Endothelial cell of umbilical vein (primary cell): Measurements from ENCODE around the gene RIMBP2. TPM values are rescaled to one million over a fixed set of nuclear protein-coding genes. Genes with fewer than 3 reads are reported as not detected.

Experiments
- BruUV-seq: library from RNA; stranded (reverse); fragments of 400-500 nt; replicated peaks from 2 replicates; lab custom pipeline; 2021; lab: Mats Ljungman, UMichigan
- CTCF ChIA-PET: fragments of 300-600, 350-600 bp; sonication (Branson Sonifier 250); formaldehyde crosslinking; loops from one replicate; lab custom pipeline; 2021; ENCODE audit warnings: antibody characterized with exemption, inconsistent platforms; lab: Charles Lee
- POLR2A ChIA-PET: fragments of 300-600, 350-600 bp; sonication (Branson Sonifier 250); formaldehyde crosslinking; loops from one replicate; lab custom pipeline; 2021; ENCODE audit warnings: antibody characterized with exemption, inconsistent platforms; lab: Charles Lee
- DNase-seq: peaks from one replicate; pipeline ENCODE4 v3.0.0-alpha.2; 2011; ENCODE audit warnings: low read depth, low spot score
- FAIRE-seq: peaks from 2 replicates; lab custom pipeline; 2011; peaks lifted over from hg19 to GRCh38; lab: Jason Lieb, UNC
- H2AFZ ChIP-seq: 2 replicates; pipeline ENCODE4 v1.6.0; 2012; ENCODE audit warnings: low read depth, low read length, control low read depth, inconsistent platforms
- H3K27ac ChIP-seq: 2 replicates; pipeline ENCODE4 v1.5.1; 2011; ENCODE audit warnings: low read depth, mild to moderate bottlenecking, control low read depth, low read length, moderate library complexity; ENCODE audit not compliant: insufficient read depth
- H3K27me3 ChIP-seq, 2 experiments: 2 replicates each; pipeline versions ENCODE4 v1.6.0 to v1.6.1; 2011; ENCODE audit warnings: low read length in 2 of 2, mixed read lengths in 1 of 2; ENCODE audit not compliant: control insufficient read depth in 2 of 2, insufficient read depth in 2 of 2
- H3K36me3 ChIP-seq, 2 experiments: 2 replicates in 1 of 2; 3 replicates in 1 of 2; pipeline ENCODE4 v1.5.1; 2011; ENCODE audit warnings: low read length in 2 of 2, mild to moderate bottlenecking in 1 of 2, moderate library complexity in 1 of 2; ENCODE audit not compliant: control insufficient read depth in 2 of 2, insufficient read depth in 2 of 2; ENCODE audit errors: extremely low read depth in 1 of 2
- H3K4me1 ChIP-seq: 3 replicates; pipeline ENCODE4 v1.5.1; 2011; ENCODE audit warnings: mild to moderate bottlenecking, low read length; ENCODE audit not compliant: control insufficient read depth, insufficient read depth; ENCODE audit errors: extremely low read depth
- H3K4me2 ChIP-seq: 2 replicates; pipeline ENCODE4 v1.6.1; 2011; ENCODE audit warnings: low read length, control low read depth, mixed read lengths; ENCODE audit not compliant: insufficient read depth
- H3K4me3 ChIP-seq, 3 experiments: fragments of 200-600 bp in 1 of 3; sonication (generic), shearing (Covaris generic) in 1 of 3; replicated peaks in 1 of 3; 2 replicates each; pipeline ENCODE4 v1.5.1; 2011 to 2016; ENCODE audit warnings: control low read depth in 3 of 3, low read length in 3 of 3, mild to moderate bottlenecking in 2 of 3, inconsistent platforms in 1 of 3, low read depth in 1 of 3, moderate library complexity in 1 of 3; ENCODE audit not compliant: insufficient read depth in 1 of 3
- H3K79me2 ChIP-seq: 2 replicates; pipeline ENCODE4 v1.6.0; 2012; ENCODE audit warnings: low read length, inconsistent platforms; ENCODE audit not compliant: control insufficient read depth, insufficient read depth
- H3K9ac ChIP-seq: replicated peaks from 2 replicates; pipeline ENCODE3; 2011; ENCODE audit warnings: low read length, control low read depth; ENCODE audit not compliant: insufficient read depth; ENCODE audit errors: extremely low read depth
- H3K9me1 ChIP-seq: replicated peaks from 3 replicates; pipeline ENCODE4 v1.6.0; 2011; ENCODE audit warnings: mild to moderate bottlenecking, low read length; ENCODE audit not compliant: control insufficient read depth, insufficient read depth; ENCODE audit errors: extremely low read depth
- H3K9me3 ChIP-seq: replicated peaks from 2 replicates; pipeline ENCODE4 v1.5.1; 2012; ENCODE audit warnings: low read length, inconsistent platforms; ENCODE audit not compliant: control insufficient read depth, insufficient read depth
- H4K20me1 ChIP-seq: replicated peaks from 2 replicates; pipeline ENCODE3; 2011; ENCODE audit warnings: mild to moderate bottlenecking, low read length; ENCODE audit not compliant: control insufficient read depth, insufficient read depth; ENCODE audit errors: extremely low read depth
- CTCF ChIP-seq, 2 donors: IDR thresholded peaks; 1 replicate in 1 of 2; 2 replicates in 1 of 2; pipeline ENCODE4 v1.5.1; 2011; ENCODE audit warnings: low read length in 2 of 2, mild to moderate bottlenecking in 2 of 2, moderate library complexity in 2 of 2, control low read depth in 1 of 2, inconsistent platforms in 1 of 2, low read depth in 1 of 2; ENCODE audit not compliant: insufficient read depth in 1 of 2; ENCODE audit errors: extremely low read depth in 1 of 2
- EZH2 ChIP-seq: IDR thresholded peaks from 2 replicates; pipeline ENCODE4 v1.6.1; 2012; ENCODE audit warnings: borderline replicate concordance, low read depth, mild to moderate bottlenecking, moderate library complexity, low read length, inconsistent platforms; ENCODE audit not compliant: severe bottlenecking
- FOS ChIP-seq: IDR thresholded peaks from 2 replicates; pipeline ENCODE4 v1.6.1; 2011; ENCODE audit warnings: mild to moderate bottlenecking, low read length, moderate library complexity, borderline replicate concordance; ENCODE audit not compliant: insufficient read depth
- GATA2 ChIP-seq: IDR thresholded peaks from 2 replicates; pipeline ENCODE4 v1.7.0; 2011; ENCODE audit warnings: low read depth, mild to moderate bottlenecking, moderate library complexity, mixed read lengths, low read length; ENCODE audit not compliant: insufficient read length, insufficient read depth
- JUN ChIP-seq: IDR thresholded peaks from 2 replicates; pipeline ENCODE4 v1.6.1; 2011; ENCODE audit warnings: borderline replicate concordance, low read depth; ENCODE audit not compliant: insufficient read length, insufficient read depth
- MAX ChIP-seq: IDR thresholded peaks from 2 replicates; pipeline ENCODE4 v1.6.1; 2011; ENCODE audit not compliant: insufficient read depth, insufficient read length
- MYC ChIP-seq: IDR thresholded peaks from one replicate; pipeline ENCODE4 v1.6.1; 2011; ENCODE audit warnings: mild to moderate bottlenecking, low read depth, low read length
- POLR2A ChIP-seq: IDR thresholded peaks from 2 replicates; pipeline ENCODE4 v1.6.1; 2012; ENCODE audit warnings: low read depth, mild to moderate bottlenecking, control low read depth, low read length
- POLR2AphosphoS5 ChIP-seq: IDR thresholded peaks from 2 replicates; pipeline ENCODE4 v1.6.1; 2012; ENCODE audit warnings: low read depth, mild to moderate bottlenecking, control low read depth, low read length, moderate library complexity; ENCODE audit not compliant: insufficient read depth
- dilution Hi-C: fragments of 300-500 bp; cut with MboI; formaldehyde crosslinking; loops from one replicate; pipeline ENCODE4 v1.15.0; 2019; ENCODE audit warnings: low sequenced_read_pairs; ENCODE audit not compliant: extremely low pct_ligation_motif_present
- intact Hi-C: fragments of 100-400 bp; cut with micrococcal nuclease; formaldehyde crosslinking; loops from one replicate; pipeline ENCODE4 v1.10.0; 2022
- polyA plus RNA-seq, 4 experiments: library from polyadenylated mRNA; depleted of rRNA in 3 of 4; stranded (reverse) in 3 of 4; unstranded in 1 of 4; fragments of >200 nt; gene quantifications; 2 replicates each; pipeline versions ENCODE4 v1.2.1 to v1.2.3, GENCODE V29; 2011 to 2012; ENCODE audit warnings: missing spikeins in 1 of 4
- total RNA-seq: library from RNA; stranded (reverse); gene quantifications from 2 replicates; pipeline ENCODE4 v1.2.3, GENCODE V29; 2021

The RIMBP2 gene
- total and polyA plus RNA-seq, 2 donors (not counting 3 experiments of a cell fraction or from before 2014, with no cell fraction given): 0.04 TPM; not detected in 1

DNA sequence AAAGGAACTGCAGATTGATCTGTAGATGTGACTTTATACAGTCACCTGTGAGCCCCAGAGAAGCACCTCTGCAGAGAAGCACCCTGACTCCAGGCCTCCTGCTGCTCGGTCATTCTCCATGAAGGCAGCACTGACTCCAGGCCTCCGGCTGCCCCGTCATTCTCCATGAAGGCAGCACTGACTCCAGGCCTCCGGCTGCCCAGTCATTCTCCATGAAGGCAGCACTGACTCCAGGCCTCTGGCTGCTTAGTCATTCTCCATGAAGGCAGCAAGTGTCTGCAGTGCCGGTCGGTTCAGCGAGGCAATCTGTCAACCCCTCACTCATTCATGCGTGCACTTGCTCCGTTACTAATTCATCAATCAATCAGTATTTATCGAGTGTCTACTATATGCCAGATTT, 218.1 kb downstream of the RIMBP2 start:
- Histone ChIP-seq H3K79me2 (no peaks in the 10 kb centered on the region), H3K4me3 (no peak overlapping the region), H3K27ac (no peak overlapping the region), H3K9ac (no peak overlapping the region), H3K27me3 (no peaks in the 10 kb centered on the region), H3K4me2 (no peak overlapping the region), H3K36me3 (no peaks in the 10 kb centered on the region), H2AFZ (no peak overlapping the region), H4K20me1 (no peaks in the 10 kb centered on the region), H3K9me1 (no peaks in the 10 kb centered on the region), H3K4me1 (no peaks in the 10 kb centered on the region), H3K9me3 (peaks cover 8% of the 10 kb centered on the region)
- TF ChIP-seq GATA2 (no peak), POLR2A (no peak)
- dilution Hi-C loops (no loop called here), intact Hi-C loops (no loop called here)
- BruUV-seq: no TSS peak
- FAIRE-seq (no peak), DNase-seq (no peak)
- ChIA-PET CTCF (no interaction called here), POLR2A (no interaction called here)

GRCh38 chr12:130497321-130497720, 218.8 kb downstream of the RIMBP2 start:
- TF ChIP-seq MYC (no peak), JUN (no peak), EZH2 (no peak), GATA2 (no peak), MAX (no peak), POLR2AphosphoS5 (no peak), CTCF (IDR thresholded peaks at IDR 0.05; ENCODE audit: extremely low read depth in 1 of 2, insufficient read depth in 1 of 2, low read depth in 1 of 2, low read length in 2 of 2) (no peak), POLR2A (no peak), FOS (no peak)
- H3K79me2 ChIP-seq: no peaks in the 10 kb centered on the region

More at GRCh38 chr12:130497321-130497720, 218.8 kb downstream of the RIMBP2 start:
- no peak for DNase-seq
- dilution Hi-C loops: no loop called here
- Histone ChIP-seq H3K4me3 (no peak overlapping the region), H3K9me3 (peaks cover 8% of the 10 kb centered on the region), H4K20me1 (no peaks in the 10 kb centered on the region), H3K36me3 (no peaks in the 10 kb centered on the region), H3K9me1 (no peaks in the 10 kb centered on the region), H3K27me3 (no peaks in the 10 kb centered on the region), H3K27ac (no peak overlapping the region), H3K9ac (no peak overlapping the region), H3K4me2 (no peak overlapping the region), H2AFZ (no peak overlapping the region), H3K4me1 (no peaks in the 10 kb centered on the region)
- no TSS peak for BruUV-seq
- ChIA-PET CTCF (no interaction called here), POLR2A (no interaction called here)
- intact Hi-C loops: no loop called here
- FAIRE-seq: no peak
